Activated naive CD4-positive, alpha-beta T cell treated with anti-CD3 and anti-CD28 coated beads, Interleukin-2, amount 50 U/mL, for 24 hours (primary cell): Measurements from ENCODE around the gene DMRTB1.
"Not testable (repeated sequence)": the region's sequence is repeated elsewhere in the genome, so short reads cannot be mapped to it uniquely, and the experiment has no call there.

Source experiments
- H3K27ac Mint-ChIP-seq: one replicate; pipeline ENCODE4 v1.8.0; 2021; ENCODE audit warnings: mild to moderate bottlenecking, mixed read lengths
- H3K27me3 Mint-ChIP-seq: one replicate; pipeline ENCODE4 v1.8.0; 2021; ENCODE audit warnings: mixed read lengths
- H3K36me3 Mint-ChIP-seq: one replicate; pipeline ENCODE4 v1.8.0; 2021; ENCODE audit warnings: mixed read lengths
- H3K4me1 Mint-ChIP-seq: one replicate; pipeline ENCODE4 v1.8.0; 2021; ENCODE audit warnings: mixed read lengths
- H3K4me3 Mint-ChIP-seq: one replicate; pipeline ENCODE4 v1.8.0; 2021; ENCODE audit warnings: mild to moderate bottlenecking, mixed read lengths
- H3K9me3 Mint-ChIP-seq: one replicate; pipeline ENCODE4 v1.8.0; 2021; ENCODE audit warnings: mixed read lengths

Gene DMRTB1

DNA sequence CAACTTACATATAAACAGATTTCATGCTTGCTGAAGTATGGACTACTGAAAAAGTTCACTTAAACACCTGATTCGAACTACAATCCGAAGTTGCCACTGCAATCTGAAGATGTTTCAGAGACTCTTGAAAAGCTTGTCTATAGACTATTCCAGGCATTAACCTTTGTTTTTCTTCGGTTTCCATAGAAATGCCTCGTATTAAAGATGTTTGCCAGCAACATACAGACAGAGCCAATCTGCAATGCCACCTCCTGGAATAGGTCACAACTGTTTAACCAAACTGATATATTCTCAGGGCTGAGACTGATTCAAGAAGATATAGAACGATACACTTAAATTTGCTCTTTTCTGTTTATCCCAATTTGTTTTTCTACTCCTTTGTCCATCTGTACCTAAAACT is 28.9 kb upstream of the DMRTB1 start:
- H3K36me3 Mint-ChIP-seq, result no peaks in the 10 kb centered on the region
- peaks cover 14% of the 10 kb centered on the region for H3K4me1 Mint-ChIP-seq
- no peak overlapping the region for H3K27ac Mint-ChIP-seq
- H3K9me3 Mint-ChIP-seq, result no peaks in the 10 kb centered on the region
- H3K27me3 Mint-ChIP-seq, result peaks cover 1% of the 10 kb centered on the region
- H3K4me3 Mint-ChIP-seq, result no peak overlapping the region

DNA sequence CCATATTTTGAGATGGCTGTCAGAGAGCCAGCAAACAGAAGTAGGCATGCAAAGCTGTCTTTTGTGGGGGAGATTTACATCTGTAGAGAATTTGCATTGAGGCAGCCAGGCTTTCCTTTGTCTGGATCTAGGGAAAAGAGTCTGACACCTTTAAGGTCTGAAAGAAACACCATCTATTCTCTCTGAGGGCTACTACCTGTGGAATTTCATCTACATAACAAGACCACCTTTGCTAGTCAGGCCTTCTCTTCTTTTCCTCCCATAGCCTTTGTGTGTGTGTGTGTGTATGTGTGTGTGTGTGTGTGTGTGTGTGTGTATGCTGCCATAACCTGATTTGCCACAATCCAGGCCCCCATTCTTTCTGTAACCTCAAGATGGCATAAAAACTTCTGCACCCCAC is 28.4 kb upstream of the DMRTB1 start:
- H3K27me3 Mint-ChIP-seq, result peaks cover 1% of the 10 kb centered on the region

GRCh38 chr1:53431244-53431643 is 28.0 kb upstream of the DMRTB1 start:
- Mint-ChIP-seq H3K27ac (no peak overlapping the region), H3K9me3 (no peaks in the 10 kb centered on the region), H3K4me3 (no peak overlapping the region)

More for the DNA sequence above, 28.4 kb upstream of the DMRTB1 start:
- Mint-ChIP-seq H3K4me3 (no peak overlapping the region), H3K9me3 (no peaks in the 10 kb centered on the region), H3K4me1 (peaks cover 14% of the 10 kb centered on the region), H3K27ac (no peak overlapping the region), H3K36me3 (no peaks in the 10 kb centered on the region)

DNA sequence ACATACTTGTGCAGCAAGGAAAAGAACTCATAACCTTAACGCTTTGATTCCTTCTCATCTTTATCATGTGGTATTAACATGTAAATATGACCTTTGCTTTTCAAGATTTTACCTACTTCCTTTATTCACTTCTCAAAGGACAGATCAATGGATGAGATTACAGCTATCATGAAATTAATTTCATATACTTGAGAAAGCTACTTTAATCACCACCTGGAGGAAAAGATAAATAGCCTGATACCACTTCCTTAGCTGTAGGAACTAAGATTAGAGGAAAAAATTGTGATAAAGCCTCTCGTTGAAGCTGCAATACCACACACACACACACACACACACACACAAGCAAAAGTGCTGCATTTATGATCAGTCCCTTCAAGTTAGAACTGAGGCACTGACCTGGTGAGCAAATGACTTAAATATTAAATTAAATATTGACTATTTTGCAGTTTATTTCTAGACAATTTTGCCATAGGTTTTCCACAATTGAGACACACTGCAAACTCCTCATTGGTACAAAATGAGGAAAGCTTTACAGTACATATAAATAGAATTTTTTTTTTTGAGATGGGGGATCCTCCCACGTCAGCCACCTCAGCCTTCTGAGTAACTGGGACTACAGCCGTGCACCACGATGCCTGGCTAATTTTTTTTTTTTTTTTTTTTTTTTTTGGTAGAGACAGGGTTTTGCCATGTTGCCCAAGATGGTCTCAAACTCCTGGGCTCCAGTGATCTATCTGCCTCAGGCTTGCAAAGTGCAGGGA is 27.2 kb upstream of the DMRTB1 start:
- H3K9me3 Mint-ChIP-seq, result no peaks in the 10 kb centered on the region
- H3K4me3 Mint-ChIP-seq, result no peak overlapping the region
- no peaks in the 10 kb centered on the region for H3K36me3 Mint-ChIP-seq
- no peak overlapping the region for H3K27ac Mint-ChIP-seq
- H3K4me1 Mint-ChIP-seq, result peaks cover 14% of the 10 kb centered on the region
- peaks cover 1% of the 10 kb centered on the region for H3K27me3 Mint-ChIP-seq

More at GRCh38 chr1:53431244-53431643, 28.0 kb upstream of the DMRTB1 start:
- peaks cover 1% of the 10 kb centered on the region for H3K27me3 Mint-ChIP-seq
- H3K4me1 Mint-ChIP-seq, result peaks cover 14% of the 10 kb centered on the region
- H3K36me3 Mint-ChIP-seq, result no peaks in the 10 kb centered on the region

DNA sequence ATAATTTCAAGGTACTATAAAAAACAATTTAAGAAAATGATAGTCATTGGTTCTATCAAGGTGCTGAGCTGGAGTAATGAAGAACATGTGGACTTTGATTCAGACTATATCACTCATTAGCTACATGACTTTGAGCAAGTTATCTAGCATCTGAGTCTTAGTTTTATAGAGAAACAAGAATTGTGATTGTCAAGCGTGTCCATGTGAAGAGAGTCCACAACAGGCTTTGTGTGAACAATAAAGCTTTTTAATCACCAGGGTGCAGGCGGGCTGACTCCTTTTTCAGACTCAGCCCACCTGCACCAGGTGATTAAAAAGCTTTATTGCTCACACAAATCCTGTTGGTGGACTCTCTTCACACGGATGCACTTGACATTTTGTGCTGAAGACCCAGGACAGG is 26.6 kb upstream of the DMRTB1 start:
- H3K4me3 Mint-ChIP-seq, result no peak overlapping the region
- H3K27me3 Mint-ChIP-seq, result peaks cover 1% of the 10 kb centered on the region
- H3K4me1 Mint-ChIP-seq, result peaks cover 14% of the 10 kb centered on the region
- no peaks in the 10 kb centered on the region for H3K9me3 Mint-ChIP-seq
- no peaks in the 10 kb centered on the region for H3K36me3 Mint-ChIP-seq
- H3K27ac Mint-ChIP-seq, result no peak overlapping the region

GRCh38 chr1:53434405-53435007 is 24.7 kb upstream of the DMRTB1 start:
- H3K27ac Mint-ChIP-seq, H3K9me3 Mint-ChIP-seq, H3K27me3 Mint-ChIP-seq, H3K4me3 Mint-ChIP-seq, H3K36me3 Mint-ChIP-seq: not testable (repeated sequence)
- peaks cover 14% of the 10 kb centered on the region for H3K4me1 Mint-ChIP-seq

GRCh38 chr1:53435151-53435550 is 24.0 kb upstream of the DMRTB1 start:
- no peaks in the 10 kb centered on the region for H3K36me3 Mint-ChIP-seq
- H3K4me1 Mint-ChIP-seq, result peaks cover 14% of the 10 kb centered on the region
- no peaks in the 10 kb centered on the region for H3K9me3 Mint-ChIP-seq
- H3K27ac Mint-ChIP-seq, result no peak overlapping the region
- H3K4me3 Mint-ChIP-seq, result no peak overlapping the region
- H3K27me3 Mint-ChIP-seq, result peaks cover 1% of the 10 kb centered on the region

GRCh38 chr1:53438427-53439336 is 20.5 kb upstream of the DMRTB1 start:
- Mint-ChIP-seq H3K4me1 (no peaks in the 10 kb centered on the region), H3K4me3 (no peak overlapping the region), H3K36me3 (no peaks in the 10 kb centered on the region), H3K27ac (no peak overlapping the region), H3K9me3 (no peaks in the 10 kb centered on the region), H3K27me3 (peaks cover 1% of the 10 kb centered on the region)

DNA sequence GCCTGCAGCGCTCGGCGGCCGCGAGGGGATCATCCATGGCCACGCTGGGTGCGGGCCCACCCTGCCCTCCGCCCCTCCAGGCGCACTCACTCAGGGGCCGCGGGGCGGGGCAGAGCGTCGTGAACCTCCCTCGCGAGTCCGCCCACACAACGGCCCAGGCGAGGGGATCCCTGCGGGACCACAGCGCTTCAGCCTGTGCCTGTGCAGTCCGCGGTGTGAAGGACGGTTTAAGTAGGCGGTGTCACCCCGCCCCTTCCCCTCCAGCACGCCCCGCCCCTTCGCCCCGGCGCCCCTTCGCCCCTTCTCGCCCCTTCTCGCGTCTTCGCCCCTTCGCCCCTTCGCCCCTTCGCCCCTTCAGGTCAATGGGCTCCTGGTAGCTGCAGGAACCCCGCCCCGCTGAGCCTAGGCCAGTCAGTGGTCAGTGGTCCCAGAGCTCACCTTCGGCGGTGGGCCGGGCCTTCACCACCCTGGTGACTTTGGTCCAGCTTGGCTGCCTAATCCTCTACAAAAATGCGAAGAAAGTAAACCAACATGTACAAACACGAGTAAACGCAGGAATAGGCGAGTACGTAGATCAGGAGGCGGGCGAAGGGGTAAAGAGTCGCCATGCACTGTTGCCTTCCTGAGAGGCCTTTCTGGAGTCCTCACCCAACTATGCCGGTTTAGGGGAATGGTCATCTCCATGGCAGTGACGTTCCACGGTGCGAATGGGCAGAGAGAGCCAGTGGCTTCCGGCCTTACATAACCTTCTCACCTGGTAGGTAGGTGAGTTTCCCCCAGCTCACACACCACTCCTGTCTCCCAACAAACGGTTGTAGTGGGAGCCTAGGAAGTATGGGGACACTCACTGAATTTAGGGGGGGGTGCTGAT is 19.6 kb upstream of the DMRTB1 start:
- no peaks in the 10 kb centered on the region for H3K36me3 Mint-ChIP-seq
- H3K27ac Mint-ChIP-seq, result no peak overlapping the region
- H3K4me1 Mint-ChIP-seq, result no peaks in the 10 kb centered on the region
- no peaks in the 10 kb centered on the region for H3K9me3 Mint-ChIP-seq
- H3K4me3 Mint-ChIP-seq, result no peak overlapping the region
- H3K27me3 Mint-ChIP-seq, result peaks cover 1% of the 10 kb centered on the region

GRCh38 chr1:53440633-53441032 is 18.6 kb upstream of the DMRTB1 start:
- Mint-ChIP-seq H3K9me3 (no peaks in the 10 kb centered on the region), H3K27me3 (no peaks in the 10 kb centered on the region), H3K4me3 (no peak overlapping the region), H3K36me3 (no peaks in the 10 kb centered on the region), H3K27ac (no peak overlapping the region), H3K4me1 (no peaks in the 10 kb centered on the region)

- Mint-ChIP-seq H3K27me3 (no peaks in the 10 kb centered on the region), H3K4me1 (no peaks in the 10 kb centered on the region), H3K4me3 (no peak overlapping the region), H3K9me3 (no peaks in the 10 kb centered on the region), H3K36me3 (no peaks in the 10 kb centered on the region), H3K27ac (no peak overlapping the region)
Observed at GRCh38 chr1:53442299-53442698, 16.9 kb upstream of the DMRTB1 start.

GRCh38 chr1:53446051-53446450 is 13.1 kb upstream of the DMRTB1 start:
- H3K4me1 Mint-ChIP-seq, result no peaks in the 10 kb centered on the region
- no peak overlapping the region for H3K4me3 Mint-ChIP-seq
- no peaks in the 10 kb centered on the region for H3K36me3 Mint-ChIP-seq
- no peak overlapping the region for H3K27ac Mint-ChIP-seq
- H3K27me3 Mint-ChIP-seq, result no peaks in the 10 kb centered on the region
- H3K9me3 Mint-ChIP-seq, result no peaks in the 10 kb centered on the region

DNA sequence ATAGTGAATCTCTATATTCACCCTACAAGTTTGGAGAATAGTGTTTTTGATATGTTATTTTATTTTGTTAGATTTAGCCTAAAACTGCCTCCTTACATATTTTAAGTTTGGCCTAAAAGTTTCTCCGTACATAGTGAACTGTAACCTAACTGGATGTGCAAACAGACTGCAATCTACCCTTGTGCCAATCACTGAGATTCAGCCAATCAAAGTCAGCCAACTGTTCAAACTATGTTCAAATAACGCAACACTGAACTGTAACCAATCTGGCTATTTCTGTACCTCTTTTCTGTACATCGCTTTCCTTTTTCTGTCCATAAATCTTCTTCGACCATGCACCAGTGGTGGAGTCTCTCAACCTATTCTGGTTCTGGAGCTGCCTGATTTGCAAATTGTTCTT is 11.8 kb upstream of the DMRTB1 start:
- Mint-ChIP-seq H3K4me3 (no peak overlapping the region), H3K27me3 (no peaks in the 10 kb centered on the region)

DNA sequence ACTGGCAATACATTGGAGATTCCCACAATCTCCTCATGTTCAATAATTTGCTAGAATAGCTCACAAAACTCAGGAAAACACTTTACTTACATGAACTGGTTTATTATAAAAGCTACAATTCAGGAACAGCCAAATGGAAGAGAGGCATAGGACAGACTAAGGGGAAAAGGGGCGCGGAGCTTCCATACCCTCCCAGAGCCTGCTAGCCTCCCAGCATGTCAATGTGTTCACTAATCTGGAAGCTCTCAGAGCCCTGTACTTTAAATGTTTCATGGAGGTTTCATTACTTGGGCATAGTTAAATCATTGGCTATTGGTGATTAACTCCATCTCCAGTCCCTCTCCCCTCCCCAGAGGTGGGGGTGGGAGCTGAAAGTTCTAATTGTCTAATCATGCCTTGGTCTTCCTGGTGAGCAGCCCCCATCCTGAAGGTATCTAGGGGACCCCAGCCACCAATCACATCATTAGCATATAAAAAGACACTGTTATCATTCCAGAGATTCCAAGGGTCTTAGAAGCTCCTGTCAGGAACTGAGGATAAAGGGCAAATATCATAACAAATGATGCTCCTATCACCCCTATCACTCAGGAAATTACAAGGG is 10.9 kb upstream of the DMRTB1 start:
- Mint-ChIP-seq H3K4me1 (no peaks in the 10 kb centered on the region), H3K4me3 (no peak overlapping the region), H3K36me3 (no peaks in the 10 kb centered on the region), H3K27me3 (no peaks in the 10 kb centered on the region), H3K27ac (no peak overlapping the region), H3K9me3 (no peaks in the 10 kb centered on the region)

More for the DNA sequence above, 11.8 kb upstream of the DMRTB1 start:
- no peaks in the 10 kb centered on the region for H3K9me3 Mint-ChIP-seq
- no peak overlapping the region for H3K27ac Mint-ChIP-seq
- no peaks in the 10 kb centered on the region for H3K36me3 Mint-ChIP-seq
- no peaks in the 10 kb centered on the region for H3K4me1 Mint-ChIP-seq

DNA sequence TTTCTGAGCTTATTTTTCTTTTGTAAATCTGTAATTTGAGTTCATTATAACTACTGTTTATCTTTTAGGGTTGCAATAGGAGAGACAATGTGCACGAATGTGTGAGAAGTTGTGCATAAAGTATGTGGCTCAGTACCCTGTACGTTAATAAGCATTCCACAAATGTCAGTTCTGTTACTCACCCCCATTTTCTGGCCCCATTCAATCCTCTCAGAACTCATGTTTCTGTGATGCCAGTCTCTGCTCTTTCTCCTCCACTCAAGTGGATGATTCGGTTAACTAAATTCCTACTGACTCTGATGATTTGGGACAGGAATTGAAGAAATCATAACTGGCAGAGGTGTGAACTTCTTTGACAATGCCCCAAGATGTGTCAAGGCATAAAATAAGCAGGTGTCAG is 10.2 kb upstream of the DMRTB1 start:
- Mint-ChIP-seq H3K27ac (no peak overlapping the region), H3K4me1 (no peaks in the 10 kb centered on the region), H3K9me3 (no peaks in the 10 kb centered on the region), H3K4me3 (no peak overlapping the region), H3K27me3 (no peaks in the 10 kb centered on the region), H3K36me3 (no peaks in the 10 kb centered on the region)
